ENCODE measurements around the gene ZSWIM5. TPM values are rescaled to one million over a fixed set of nuclear protein-coding genes. Genes with fewer than 3 reads are reported as not detected.
A peak's percentile ranks its signal among the peaks of the same experiment; 100 is the strongest.
"Not testable (repeated sequence)": the region's sequence is repeated elsewhere in the genome, so short reads cannot be mapped to it uniquely, and the experiment has no call there.

The ZSWIM5 gene
- total RNA-seq, 3 donors from 2014 or later (not counting 1 experiment from before 2014, with no cell fraction given), result 1.1 to 2.3 (median 1.3) TPM

GRCh38 chr1:45004281-45004920 lies 202.0 kb downstream of the ZSWIM5 start:
- intact Hi-C loops (cut with micrococcal nuclease), result no loop called here
- Mint-ChIP-seq H3K4me3 (no peak overlapping the region), H3K4me1 (peaks cover 14 to 23% of the 10 kb centered on the region in 2 donors), H3K36me3 (no peaks in the 10 kb centered on the region), H3K27me3 (ENCODE audit: low read depth in 2 of 2) (no peaks in the 10 kb centered on the region), H3K27ac (no peak overlapping the region), H3K9me3 (no peaks in the 10 kb centered on the region)
- no peaks in the 10 kb centered on the region for H3K27me3 ChIP-seq (ENCODE audit: control insufficient read depth, insufficient read depth, low read length)
- TF ChIP-seq, protein P1, sequence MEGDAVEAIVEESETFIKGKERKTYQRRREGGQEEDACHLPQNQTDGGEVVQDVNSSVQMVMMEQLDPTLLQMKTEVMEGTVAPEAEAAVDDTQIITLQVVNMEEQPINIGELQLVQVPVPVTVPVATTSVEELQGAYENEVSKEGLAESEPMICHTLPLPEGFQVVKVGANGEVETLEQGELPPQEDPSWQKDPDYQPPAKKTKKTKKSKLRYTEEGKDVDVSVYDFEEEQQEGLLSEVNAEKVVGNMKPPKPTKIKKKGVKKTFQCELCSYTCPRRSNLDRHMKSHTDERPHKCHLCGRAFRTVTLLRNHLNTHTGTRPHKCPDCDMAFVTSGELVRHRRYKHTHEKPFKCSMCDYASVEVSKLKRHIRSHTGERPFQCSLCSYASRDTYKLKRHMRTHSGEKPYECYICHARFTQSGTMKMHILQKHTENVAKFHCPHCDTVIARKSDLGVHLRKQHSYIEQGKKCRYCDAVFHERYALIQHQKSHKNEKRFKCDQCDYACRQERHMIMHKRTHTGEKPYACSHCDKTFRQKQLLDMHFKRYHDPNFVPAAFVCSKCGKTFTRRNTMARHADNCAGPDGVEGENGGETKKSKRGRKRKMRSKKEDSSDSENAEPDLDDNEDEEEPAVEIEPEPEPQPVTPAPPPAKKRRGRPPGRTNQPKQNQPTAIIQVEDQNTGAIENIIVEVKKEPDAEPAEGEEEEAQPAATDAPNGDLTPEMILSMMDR (IDR thresholded peaks at IDR 0.05), result no peak
- peaks cover 4% of the 10 kb centered on the region for H3K4me1 ChIP-seq (ENCODE audit: control insufficient read depth, insufficient read depth, low read length)
- peaks cover 69% of the 10 kb centered on the region for H3K36me3 ChIP-seq (ENCODE audit: control insufficient read depth, insufficient read depth, low read length)
- H3K4me3 ChIP-seq (ENCODE audit: low read length), result no peak overlapping the region
- DNase-seq (no peak), ATAC-seq (no peak)
- H3K27ac ChIP-seq (ENCODE audit: low read length), result no peak overlapping the region
- no peaks in the 10 kb centered on the region for H3K9me3 ChIP-seq (ENCODE audit: control insufficient read depth, insufficient read depth, low read length)
- WGBS (ENCODE audit: insufficient coverage), result 98% methylated on average over 7 of the region's 7 CpGs

GRCh38 chr1:45003741-45004140 lies 202.7 kb downstream of the ZSWIM5 start:
- Histone ChIP-seq H3K4me1 (ENCODE audit: control insufficient read depth, insufficient read depth, low read length) (no peaks in the 10 kb centered on the region), H3K4me3 (ENCODE audit: low read length) (no peak overlapping the region), H3K27ac (ENCODE audit: low read length) (no peak overlapping the region), H3K36me3 (ENCODE audit: control insufficient read depth, insufficient read depth, low read length) (peaks cover 63% of the 10 kb centered on the region), H3K27me3 (ENCODE audit: control insufficient read depth, insufficient read depth, low read length) (no peaks in the 10 kb centered on the region), H3K9me3 (ENCODE audit: control insufficient read depth, insufficient read depth, low read length) (no peaks in the 10 kb centered on the region)
- Mint-ChIP-seq H3K4me3 (no peak overlapping the region), H3K27ac (no peak overlapping the region), H3K9me3 (no peaks in the 10 kb centered on the region), H3K27me3 (ENCODE audit: low read depth in 2 of 2) (no peaks in the 10 kb centered on the region), H3K4me1 (peaks cover 7 to 16% of the 10 kb centered on the region in 2 donors), H3K36me3 (no peaks in the 10 kb centered on the region)
- ATAC-seq, result no peak
- TF ChIP-seq, protein P1 (IDR thresholded peaks at IDR 0.05), result no peak
- intact Hi-C loops (cut with micrococcal nuclease), result no loop called here
- WGBS (ENCODE audit: insufficient coverage), result 96% methylated on average over 6 of the region's 14 CpGs
- DNase-seq, result no peak

- 97% methylated on average over 17 of the region's 17 CpGs for WGBS (ENCODE audit: insufficient coverage)
- H3K4me3 ChIP-seq (ENCODE audit: low read length), result no peak overlapping the region
These were observed 203.5 kb downstream of the ZSWIM5 start for GRCh38 chr1:45002650-45003645.

GRCh38 chr1:45001576-45001975 lies 204.8 kb downstream of the ZSWIM5 start:
- H3K4me1 ChIP-seq (ENCODE audit: control insufficient read depth, insufficient read depth, low read length); H3K9me3 ChIP-seq (ENCODE audit: control insufficient read depth, insufficient read depth, low read length); H3K36me3 Mint-ChIP-seq; H3K27ac ChIP-seq (ENCODE audit: low read length); H3K27me3 Mint-ChIP-seq (ENCODE audit: low read depth in 2 of 2); ATAC-seq; H3K27me3 ChIP-seq (ENCODE audit: control insufficient read depth, insufficient read depth, low read length); intact Hi-C loops (cut with micrococcal nuclease); DNase-seq; H3K4me1 Mint-ChIP-seq; H3K4me3 ChIP-seq (ENCODE audit: low read length); H3K4me3 Mint-ChIP-seq; H3K9me3 Mint-ChIP-seq: not testable (repeated sequence)
- H3K36me3 ChIP-seq (ENCODE audit: control insufficient read depth, insufficient read depth, low read length), result peaks cover 41% of the 10 kb centered on the region
- WGBS (ENCODE audit: insufficient coverage), result 95% methylated on average over 8 of the region's 8 CpGs
- peak overlapping the region in 1 of 2 donors; percentile 73 for H3K27ac Mint-ChIP-seq

More at GRCh38 chr1:45002650-45003645, 203.5 kb downstream of the ZSWIM5 start:
- DNase-seq (no peak), ATAC-seq (no peak)
- Mint-ChIP-seq H3K27ac (peak overlapping the region in 1 of 2 donors; percentile 73), H3K4me1 (peaks cover 6 to 14% of the 10 kb centered on the region in 2 donors), H3K4me3 (no peak overlapping the region), H3K36me3 (no peaks in the 10 kb centered on the region), H3K9me3 (no peaks in the 10 kb centered on the region), H3K27me3 (ENCODE audit: low read depth in 2 of 2) (no peaks in the 10 kb centered on the region)
- Histone ChIP-seq H3K36me3 (ENCODE audit: control insufficient read depth, insufficient read depth, low read length) (peaks cover 55% of the 10 kb centered on the region), H3K4me1 (ENCODE audit: control insufficient read depth, insufficient read depth, low read length) (no peaks in the 10 kb centered on the region), H3K9me3 (ENCODE audit: control insufficient read depth, insufficient read depth, low read length) (no peaks in the 10 kb centered on the region), H3K27me3 (ENCODE audit: control insufficient read depth, insufficient read depth, low read length) (no peaks in the 10 kb centered on the region), H3K27ac (ENCODE audit: low read length) (no peak overlapping the region)
- TF ChIP-seq, protein P1 (IDR thresholded peaks at IDR 0.05), result no peak
- intact Hi-C loops (cut with micrococcal nuclease), result no loop called here
